Measurements from ENCODE around the gene SMPD2. TPM values are rescaled to one million over a fixed set of nuclear protein-coding genes. Genes with fewer than 3 reads are reported as not detected.

The SMPD2 gene
- total and polyA plus RNA-seq, 2 donors (not counting 3 experiments of a cell fraction or from before 2014, with no cell fraction given), result 6.9 to 10.0 TPM

- ChIA-PET POLR2A (no interaction called here), CTCF (interaction anchor here (1.1 to 2.2 kb wide), 4 partner anchors 9 to 206 kb away, joined by 3 to 24 read pairs (median 4); partner anchors contain the start of gene SMPD2)
- Histone ChIP-seq H2AFZ (ENCODE audit: low read depth, low read length) (no peak overlapping the region), H3K79me2 (ENCODE audit: control insufficient read depth, insufficient read depth, low read length) (no peaks in the 10 kb centered on the region), H3K27me3 (ENCODE audit: control insufficient read depth in 2 of 2, insufficient read depth in 2 of 2, low read length in 2 of 2) (peaks cover 0 to 5% of the 10 kb centered on the region in 2 experiments), H3K9me1 (replicated peaks; ENCODE audit: control insufficient read depth, extremely low read depth, insufficient read depth, low read length) (no peaks in the 10 kb centered on the region), H3K4me3 (replicated peaks in 1 of 3; ENCODE audit: insufficient read depth in 1 of 3, low read depth in 1 of 3, low read length in 3 of 3) (no peak overlapping the region), H4K20me1 (replicated peaks; ENCODE audit: control insufficient read depth, extremely low read depth, insufficient read depth, low read length) (no peaks in the 10 kb centered on the region), H3K4me2 (ENCODE audit: insufficient read depth, low read length) (no peak overlapping the region), H3K4me1 (ENCODE audit: control insufficient read depth, extremely low read depth, insufficient read depth, low read length) (no peaks in the 10 kb centered on the region), H3K36me3 (ENCODE audit: control insufficient read depth in 2 of 2, extremely low read depth in 1 of 2, insufficient read depth in 2 of 2, low read length in 2 of 2) (no peaks in the 10 kb centered on the region), H3K27ac (ENCODE audit: insufficient read depth, low read depth, low read length) (no peak overlapping the region), H3K9ac (replicated peaks; ENCODE audit: extremely low read depth, insufficient read depth, low read length) (no peak overlapping the region), H3K9me3 (replicated peaks; ENCODE audit: control insufficient read depth, insufficient read depth, low read length) (no peaks in the 10 kb centered on the region)
- intact Hi-C loops (cut with micrococcal nuclease) (no loop called here), dilution Hi-C loops (cut with MboI; ENCODE audit: extremely low pct_ligation_motif_present, low sequenced_read_pairs) (no loop called here)
- FAIRE-seq, result no peak
- no TSS peak for BruUV-seq (replicated peaks)
- no peak for DNase-seq (ENCODE audit: low read depth, low spot score)
- TF ChIP-seq CTCF (IDR thresholded peaks at IDR 0.05; ENCODE audit: extremely low read depth in 1 of 2, insufficient read depth in 1 of 2, low read depth in 1 of 2, low read length in 2 of 2), result no peak
- TF ChIP-seq MAX (IDR thresholded peaks at IDR 0.05; ENCODE audit: insufficient read depth, insufficient read length), result no peak
- TF ChIP-seq FOS (IDR thresholded peaks at IDR 0.05; ENCODE audit: borderline replicate concordance, insufficient read depth, low read length), result no peak
- no peak for TF ChIP-seq EZH2 (IDR thresholded peaks at IDR 0.05; ENCODE audit: borderline replicate concordance, low read depth, low read length, severe bottlenecking)
- no peak for TF ChIP-seq GATA2 (IDR thresholded peaks at IDR 0.05; ENCODE audit: insufficient read depth, insufficient read length, low read depth, low read length)
- no peak for TF ChIP-seq MYC (IDR thresholded peaks at IDR 0.05; ENCODE audit: low read depth, low read length)
- TF ChIP-seq POLR2AphosphoS5 (IDR thresholded peaks at IDR 0.05; ENCODE audit: insufficient read depth, low read depth, low read length), result no peak
These were observed 46.6 kb upstream of the SMPD2 start for GRCh38 chr6:109393886-109394281.

Data from endothelial cell of umbilical vein (primary cell).